OCI-LY1 (cell line): Measurements from ENCODE around the gene USP38.

ENCODE experiments used
- H2AFZ ChIP-seq: fragments of 200-600 bp; sonication (generic), shearing (Covaris generic); 2 replicates; pipeline ENCODE4 v1.6.0; 2014; ENCODE audit warnings: antibody characterized with exemption, mild to moderate bottlenecking, low read length
- H3F3A ChIP-seq: fragments of 200-600 bp; sonication (generic), shearing (Covaris generic); 2 replicates; pipeline ENCODE4 v1.6.0; 2014; ENCODE audit warnings: mild to moderate bottlenecking, antibody characterized with exemption, low read length, moderate library complexity; ENCODE audit not compliant: insufficient read depth
- H3K27ac ChIP-seq: fragments of 200-600 bp; sonication (generic); 2 replicates; pipeline ENCODE4 v1.5.1; 2014; ENCODE audit warnings: low read length, mixed run types, mild to moderate bottlenecking, low read depth; ENCODE audit not compliant: poor library complexity, severe bottlenecking
- H3K27me3 ChIP-seq: fragments of 200-600 bp; sonication (generic); 2 replicates; pipeline ENCODE4 v1.6.0; 2014; ENCODE audit warnings: antibody characterized with exemption, mild to moderate bottlenecking, low read length, moderate library complexity; ENCODE audit not compliant: insufficient read depth
- H3K36me3 ChIP-seq: fragments of 200-600 bp; sonication (generic); 2 replicates; pipeline ENCODE4 v1.6.1; 2014; ENCODE audit warnings: mild to moderate bottlenecking, antibody characterized with exemption, low read length, moderate library complexity, mixed read lengths; ENCODE audit not compliant: insufficient read depth
- H3K4me1 ChIP-seq: fragments of 200-600 bp; sonication (generic); 2 replicates; pipeline ENCODE4 v1.5.1; 2014; ENCODE audit warnings: mild to moderate bottlenecking, low read length, moderate library complexity; ENCODE audit not compliant: insufficient read depth, severe bottlenecking
- H3K4me2 ChIP-seq: fragments of 200-600 bp; sonication (generic), shearing (Covaris generic); 2 replicates; pipeline ENCODE4 v1.6.1; 2014; ENCODE audit warnings: low read length
- H3K4me3 ChIP-seq: fragments of 200-600 bp; sonication (generic); 2 replicates; pipeline ENCODE4 v1.5.1; 2014; ENCODE audit warnings: low read length, low read depth, mild to moderate bottlenecking, mixed read lengths; ENCODE audit not compliant: poor library complexity, severe bottlenecking
- H3K79me2 ChIP-seq: fragments of 200-600 bp; shearing (Covaris generic); 2 replicates; pipeline ENCODE4 v1.6.1; 2016; ENCODE audit warnings: mixed run types, low read length, mixed read lengths; ENCODE audit not compliant: insufficient read depth
- H3K9ac ChIP-seq: fragments of 200-600 bp; sonication (generic), shearing (Covaris generic); 2 replicates; pipeline ENCODE4 v1.6.1; 2014; ENCODE audit warnings: mild to moderate bottlenecking, low read length, mixed read lengths
- H3K9me2 ChIP-seq: fragments of 200-600 bp; sonication (generic), shearing (Covaris generic); 2 replicates; pipeline ENCODE4 v1.6.1; 2014; ENCODE audit warnings: low read depth, mild to moderate bottlenecking, low read length, mixed read lengths
- H3K9me3 ChIP-seq: fragments of 200-600 bp; shearing (Covaris generic); 2 replicates; pipeline ENCODE4 v1.6.1; 2014; ENCODE audit warnings: low read length, mixed read lengths
- H4K20me1 ChIP-seq: fragments of 200-600 bp; sonication (generic), shearing (Covaris generic); 2 replicates; pipeline ENCODE4 v1.6.0; 2016; ENCODE audit warnings: mild to moderate bottlenecking, low read length; ENCODE audit not compliant: insufficient read depth
- EZH2 ChIP-seq: fragments of 200-600 bp; sonication (generic), shearing (Covaris generic); IDR thresholded peaks from 2 replicates; pipeline ENCODE4 v1.8.0; 2017; ENCODE audit warnings: borderline replicate concordance, mixed run types, mild to moderate bottlenecking, antibody characterized with exemption, low read length, moderate library complexity, mixed read lengths
- TF ChIP-seq, protein P1 (sequence below): fragments of 200-600 bp; sonication (generic), shearing (Covaris generic); IDR thresholded peaks from 2 replicates; pipeline ENCODE4 v1.5.1; 2017; ENCODE audit warnings: mild to moderate bottlenecking, antibody characterized with exemption, low read length, moderate library complexity, mixed read lengths

USP38 gene

DNA sequence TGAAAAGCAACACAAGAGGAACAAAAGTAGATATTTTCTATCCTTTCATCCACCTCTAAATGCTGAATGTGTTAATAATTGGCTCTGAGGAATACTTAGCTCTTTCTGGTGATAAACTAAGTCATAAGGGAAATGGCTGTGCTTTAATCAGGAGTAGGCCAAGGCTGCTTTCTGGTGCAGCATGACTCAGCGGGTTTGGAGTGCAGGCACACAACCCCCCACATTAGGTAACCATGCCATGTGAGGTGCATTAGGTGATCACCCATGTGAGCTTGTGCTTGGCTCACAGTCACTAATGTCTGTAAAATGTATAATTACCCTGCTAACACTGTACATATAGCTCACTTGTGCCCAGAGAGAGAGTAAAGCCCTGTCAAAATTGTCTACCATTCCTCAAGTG lies 57.2 kb downstream of the USP38 start:
- no peaks in the 10 kb centered on the region for H4K20me1 ChIP-seq
- H3K27ac ChIP-seq: no peak overlapping the region
- H3F3A ChIP-seq: no peaks in the 10 kb centered on the region
- no peaks in the 10 kb centered on the region for H3K9me2 ChIP-seq
- no peaks in the 10 kb centered on the region; the same call in 1 of the 2 replicates for H3K27me3 ChIP-seq
- no peak overlapping the region for H2AFZ ChIP-seq
- no peaks in the 10 kb centered on the region for H3K4me1 ChIP-seq
- H3K9me3 ChIP-seq: no peaks in the 10 kb centered on the region
- H3K36me3 ChIP-seq: no peaks in the 10 kb centered on the region
- no peak for TF ChIP-seq EZH2
- TF ChIP-seq, protein P1, sequence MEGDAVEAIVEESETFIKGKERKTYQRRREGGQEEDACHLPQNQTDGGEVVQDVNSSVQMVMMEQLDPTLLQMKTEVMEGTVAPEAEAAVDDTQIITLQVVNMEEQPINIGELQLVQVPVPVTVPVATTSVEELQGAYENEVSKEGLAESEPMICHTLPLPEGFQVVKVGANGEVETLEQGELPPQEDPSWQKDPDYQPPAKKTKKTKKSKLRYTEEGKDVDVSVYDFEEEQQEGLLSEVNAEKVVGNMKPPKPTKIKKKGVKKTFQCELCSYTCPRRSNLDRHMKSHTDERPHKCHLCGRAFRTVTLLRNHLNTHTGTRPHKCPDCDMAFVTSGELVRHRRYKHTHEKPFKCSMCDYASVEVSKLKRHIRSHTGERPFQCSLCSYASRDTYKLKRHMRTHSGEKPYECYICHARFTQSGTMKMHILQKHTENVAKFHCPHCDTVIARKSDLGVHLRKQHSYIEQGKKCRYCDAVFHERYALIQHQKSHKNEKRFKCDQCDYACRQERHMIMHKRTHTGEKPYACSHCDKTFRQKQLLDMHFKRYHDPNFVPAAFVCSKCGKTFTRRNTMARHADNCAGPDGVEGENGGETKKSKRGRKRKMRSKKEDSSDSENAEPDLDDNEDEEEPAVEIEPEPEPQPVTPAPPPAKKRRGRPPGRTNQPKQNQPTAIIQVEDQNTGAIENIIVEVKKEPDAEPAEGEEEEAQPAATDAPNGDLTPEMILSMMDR: no peak
- no peak overlapping the region for H3K9ac ChIP-seq
- no peaks in the 10 kb centered on the region for H3K79me2 ChIP-seq
- H3K4me2 ChIP-seq: no peak overlapping the region
- no peak overlapping the region for H3K4me3 ChIP-seq

DNA sequence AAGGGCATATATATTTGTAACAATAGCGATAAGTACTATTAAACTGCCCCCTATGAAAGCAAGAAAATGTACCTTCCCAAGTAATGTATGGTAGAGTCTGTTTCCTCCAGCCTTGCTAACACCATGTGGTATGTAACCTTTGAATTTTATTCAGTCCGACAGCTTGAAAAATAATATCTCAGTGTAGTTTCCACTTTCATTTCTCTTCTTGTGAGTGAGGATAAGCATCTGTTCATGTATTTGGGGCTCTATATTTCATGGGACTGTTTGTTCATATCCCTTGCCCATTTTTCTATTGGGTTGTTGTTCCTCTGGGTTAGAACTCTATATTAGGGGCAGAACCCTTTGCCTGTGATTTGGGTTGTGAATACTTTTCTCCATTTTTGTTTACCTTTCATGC lies 58.3 kb downstream of the USP38 start:
- Histone ChIP-seq H3K79me2 (no peaks in the 10 kb centered on the region), H3K4me1 (no peaks in the 10 kb centered on the region), H3K9me3 (no peaks in the 10 kb centered on the region), H3F3A (no peaks in the 10 kb centered on the region), H2AFZ (no peak overlapping the region), H3K4me3 (no peak overlapping the region), H3K36me3 (no peaks in the 10 kb centered on the region), H3K9ac (no peak overlapping the region), H4K20me1 (no peaks in the 10 kb centered on the region), H3K4me2 (no peak overlapping the region), H3K27ac (no peak overlapping the region), H3K27me3 (no peaks in the 10 kb centered on the region; the same call in 1 of the 2 replicates), H3K9me2 (no peaks in the 10 kb centered on the region)
- TF ChIP-seq, protein P1: no peak
- TF ChIP-seq EZH2: no peak

- TF ChIP-seq, protein P1: no peak
- TF ChIP-seq EZH2: no peak
- Histone ChIP-seq H3K4me1 (no peaks in the 10 kb centered on the region), H3F3A (no peaks in the 10 kb centered on the region), H3K27me3 (no peaks in the 10 kb centered on the region), H3K4me2 (no peak overlapping the region), H3K9me3 (no peaks in the 10 kb centered on the region), H3K27ac (no peak overlapping the region), H3K79me2 (no peaks in the 10 kb centered on the region), H3K9ac (no peak overlapping the region), H3K9me2 (no peaks in the 10 kb centered on the region), H2AFZ (no peak overlapping the region), H3K36me3 (no peaks in the 10 kb centered on the region), H4K20me1 (no peaks in the 10 kb centered on the region), H3K4me3 (no peak overlapping the region)
Measured at GRCh38 chr4:143246977-143247376, 62.3 kb downstream of the USP38 start.
